ENCODE data around the gene GLDC. TPM values are rescaled to one million over a fixed set of nuclear protein-coding genes. Genes with fewer than 3 reads are reported as not detected.

The GLDC gene
- total and polyA plus RNA-seq, 10 of the 15 experiments (the other 5 are each of a cell fraction or from before 2014, with no cell fraction given), result 33.1 to 165 (median 114) TPM

DNA sequence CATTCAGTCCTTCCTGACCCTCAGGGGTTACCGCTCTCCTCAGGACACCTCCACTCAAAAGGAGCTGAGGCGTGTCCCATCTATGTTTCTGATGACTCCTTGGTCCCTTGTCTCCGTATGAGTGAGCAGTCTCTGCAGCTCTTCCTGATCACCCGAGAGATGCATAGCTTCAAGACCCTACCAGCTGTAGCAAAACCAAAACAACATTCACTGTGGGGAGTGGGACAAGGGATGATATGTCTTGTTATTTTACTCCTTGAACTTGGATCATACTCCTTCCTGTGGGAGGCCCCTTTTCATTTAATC is 14.4 kb downstream of the GLDC start (continued):
- TF ChIP-seq, protein P1, sequence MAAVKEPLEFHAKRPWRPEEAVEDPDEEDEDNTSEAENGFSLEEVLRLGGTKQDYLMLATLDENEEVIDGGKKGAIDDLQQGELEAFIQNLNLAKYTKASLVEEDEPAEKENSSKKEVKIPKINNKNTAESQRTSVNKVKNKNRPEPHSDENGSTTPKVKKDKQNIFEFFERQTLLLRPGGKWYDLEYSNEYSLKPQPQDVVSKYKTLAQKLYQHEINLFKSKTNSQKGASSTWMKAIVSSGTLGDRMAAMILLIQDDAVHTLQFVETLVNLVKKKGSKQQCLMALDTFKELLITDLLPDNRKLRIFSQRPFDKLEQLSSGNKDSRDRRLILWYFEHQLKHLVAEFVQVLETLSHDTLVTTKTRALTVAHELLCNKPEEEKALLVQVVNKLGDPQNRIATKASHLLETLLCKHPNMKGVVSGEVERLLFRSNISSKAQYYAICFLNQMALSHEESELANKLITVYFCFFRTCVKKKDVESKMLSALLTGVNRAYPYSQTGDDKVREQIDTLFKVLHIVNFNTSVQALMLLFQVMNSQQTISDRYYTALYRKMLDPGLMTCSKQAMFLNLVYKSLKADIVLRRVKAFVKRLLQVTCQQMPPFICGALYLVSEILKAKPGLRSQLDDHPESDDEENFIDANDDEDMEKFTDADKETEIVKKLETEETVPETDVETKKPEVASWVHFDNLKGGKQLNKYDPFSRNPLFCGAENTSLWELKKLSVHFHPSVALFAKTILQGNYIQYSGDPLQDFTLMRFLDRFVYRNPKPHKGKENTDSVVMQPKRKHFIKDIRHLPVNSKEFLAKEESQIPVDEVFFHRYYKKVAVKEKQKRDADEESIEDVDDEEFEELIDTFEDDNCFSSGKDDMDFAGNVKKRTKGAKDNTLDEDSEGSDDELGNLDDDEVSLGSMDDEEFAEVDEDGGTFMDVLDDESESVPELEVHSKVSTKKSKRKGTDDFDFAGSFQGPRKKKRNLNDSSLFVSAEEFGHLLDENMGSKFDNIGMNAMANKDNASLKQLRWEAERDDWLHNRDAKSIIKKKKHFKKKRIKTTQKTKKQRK (IDR thresholded peaks at IDR 0.05; ENCODE audit: low read depth, low read length), result no peak
- no peak for TF ChIP-seq PKNOX1 (IDR thresholded peaks at IDR 0.05)
- 0 out of 2 replicates have a peak, but pooled peaks have one; percentile 5 for TF ChIP-seq RAD51 (IDR thresholded peaks at IDR 0.05)
- TF ChIP-seq MYC (IDR thresholded peaks at IDR 0.05; ENCODE audit: insufficient read depth, insufficient read length, insufficient replicate concordance, low read length, severe bottlenecking), result no peak

DNA sequence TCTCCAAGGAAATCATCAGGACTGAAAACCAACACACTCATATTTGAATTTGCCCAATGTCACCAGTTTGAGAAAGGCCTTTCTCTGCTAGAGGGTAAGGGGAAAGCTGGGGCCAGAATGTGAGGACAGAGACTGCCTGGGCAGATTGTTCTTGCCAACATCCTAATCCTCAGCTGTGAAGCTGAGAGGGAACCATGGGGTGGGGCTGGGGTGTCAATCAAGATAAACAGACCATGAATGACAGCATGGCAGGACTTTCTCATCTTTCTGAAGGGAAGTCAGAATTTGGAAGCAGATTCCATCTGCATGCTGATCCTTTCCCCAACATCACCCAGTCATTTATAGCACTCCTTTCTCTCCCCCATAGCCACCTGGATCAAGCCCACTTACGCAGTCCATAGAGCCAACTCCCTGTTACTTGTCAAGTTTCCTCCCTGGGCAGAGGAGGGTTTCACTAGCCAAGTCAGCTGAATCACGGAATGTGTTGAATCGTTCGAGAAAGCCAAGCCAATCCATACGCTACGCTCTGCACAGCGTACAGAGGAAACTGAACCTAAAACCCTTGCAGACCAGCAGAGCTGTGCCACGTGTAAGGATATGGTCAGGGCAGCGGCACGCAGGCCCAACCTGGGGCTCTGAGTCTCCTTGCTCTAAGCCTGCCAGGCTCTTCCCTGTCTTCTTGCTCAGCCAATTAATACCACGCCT is 14.9 kb downstream of the GLDC start:
- SMC1A ChIA-PET (ENCODE audit: uncharacterized antibody, unreplicated experiment), result interaction anchor here (0.6 to 3.4 kb wide), 9 partner anchors 10 to 711 kb away, joined by 3 to 37 read pairs (median 5); partner anchors contain the start of gene GLDC
- Histone ChIP-seq H3K9ac (ENCODE audit: control insufficient read depth, insufficient read depth, low read length) (peak overlapping the region; percentile 59), H3K4me2 (ENCODE audit: control insufficient read depth, insufficient read depth) (peak overlapping the region; percentile 11), H4K20me1 (ENCODE audit: control insufficient read depth, insufficient read depth) (no peaks in the 10 kb centered on the region), H2AFZ (ENCODE audit: control insufficient read depth, low read depth, low read length) (peak overlapping the region; percentile 16), H3K9me3 (replicated peaks; ENCODE audit: control insufficient read depth, insufficient read depth, low read length) (no peaks in the 10 kb centered on the region), H3K4me1 (ENCODE audit: control insufficient read depth, insufficient read depth, low read length) (peaks cover 28% of the 10 kb centered on the region), H3K36me3 (ENCODE audit: control insufficient read depth in 2 of 2, insufficient read depth in 2 of 2, low read length in 1 of 2) (peaks cover 0 to 4% of the 10 kb centered on the region in 2 experiments; a peak in 2 of 4 replicates), H3K79me2 (ENCODE audit: control insufficient read depth, insufficient read depth, low read length) (peaks cover 14% of the 10 kb centered on the region), H3K4me3 (peak overlapping the region; percentile 39; the same call in 1 of the 2 replicates), H3K27ac (ENCODE audit: control insufficient read depth, insufficient read depth) (peak overlapping the region; percentile 79), H3K27me3 (replicated peaks in 1 of 2; ENCODE audit: control insufficient read depth in 2 of 2, insufficient read depth in 2 of 2, low read length in 1 of 2) (no peaks in the 10 kb centered on the region)
- intact Hi-C loops (cut with micrococcal nuclease; ENCODE audit: unreplicated experiment) (no loop called here), in situ Hi-C loops (cut with MboI) (no loop called here)
- RAD21 ChIA-PET (ENCODE audit: unreplicated experiment), result interaction anchor here (0.6 to 8.2 kb wide), 8 partner anchors 9 to 51 kb away, joined by 3 to 59 read pairs (median 4); no protein-coding TSS in a partner anchor
- CTCF ChIA-PET, result interaction anchor here (1.3 to 4.0 kb wide), 2 partner anchors 11 to 19 kb away, joined by 4 to 19 read pairs; no protein-coding TSS in a partner anchor
- POLR2A ChIA-PET, result interaction anchor here (0.6 to 3.2 kb wide), 8 partner anchors 10 to 92 kb away, joined by 3 to 18 read pairs (median 3); partner anchors contain the start of gene GLDC
- 50% methylated on average over 11 of the region's 11 CpGs for WGBS (ENCODE audit: insufficient coverage, insufficient replicate concordance, low lambda C conversion rate, missing lambda C conversion rate)
- BruUV-seq (replicated peaks), result TSS peak; percentile 37
- DNase-seq (ENCODE audit: low read depth, low spot score) (peak; percentile 61), ATAC-seq (peak; percentile 78), FAIRE-seq (peak; percentile 27)
- 0 out of 3 replicates have a peak, but pooled peaks have one; percentile 42 for TF ChIP-seq POU2F2 (IDR thresholded peaks at IDR 0.05; ENCODE audit: borderline replicate concordance, low read depth, low read length)
- no peak for TF ChIP-seq PML (IDR thresholded peaks at IDR 0.05; ENCODE audit: low read length)
- TF ChIP-seq RAD51 (IDR thresholded peaks at IDR 0.05), result peak; percentile 23; the same call in 1 of the 2 replicates
- TF ChIP-seq STAT3 (IDR thresholded peaks at IDR 0.05; ENCODE audit: low read depth, low read length), result no peak
- no peak for TF ChIP-seq MYB (IDR thresholded peaks at IDR 0.05; ENCODE audit: borderline replicate concordance, low read depth, low read length)
- TF ChIP-seq KDM1A (IDR thresholded peaks at IDR 0.05; ENCODE audit: borderline replicate concordance), result no peak
- peak; percentile 65; the same call in 1 of the 2 replicates for TF ChIP-seq NBN (IDR thresholded peaks at IDR 0.05)
- TF ChIP-seq, protein P2, sequence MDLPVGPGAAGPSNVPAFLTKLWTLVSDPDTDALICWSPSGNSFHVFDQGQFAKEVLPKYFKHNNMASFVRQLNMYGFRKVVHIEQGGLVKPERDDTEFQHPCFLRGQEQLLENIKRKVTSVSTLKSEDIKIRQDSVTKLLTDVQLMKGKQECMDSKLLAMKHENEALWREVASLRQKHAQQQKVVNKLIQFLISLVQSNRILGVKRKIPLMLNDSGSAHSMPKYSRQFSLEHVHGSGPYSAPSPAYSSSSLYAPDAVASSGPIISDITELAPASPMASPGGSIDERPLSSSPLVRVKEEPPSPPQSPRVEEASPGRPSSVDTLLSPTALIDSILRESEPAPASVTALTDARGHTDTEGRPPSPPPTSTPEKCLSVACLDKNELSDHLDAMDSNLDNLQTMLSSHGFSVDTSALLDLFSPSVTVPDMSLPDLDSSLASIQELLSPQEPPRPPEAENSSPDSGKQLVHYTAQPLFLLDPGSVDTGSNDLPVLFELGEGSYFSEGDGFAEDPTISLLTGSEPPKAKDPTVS (IDR thresholded peaks at IDR 0.05; ENCODE audit: low read depth, low read length), result no peak
- TF ChIP-seq, protein P3, sequence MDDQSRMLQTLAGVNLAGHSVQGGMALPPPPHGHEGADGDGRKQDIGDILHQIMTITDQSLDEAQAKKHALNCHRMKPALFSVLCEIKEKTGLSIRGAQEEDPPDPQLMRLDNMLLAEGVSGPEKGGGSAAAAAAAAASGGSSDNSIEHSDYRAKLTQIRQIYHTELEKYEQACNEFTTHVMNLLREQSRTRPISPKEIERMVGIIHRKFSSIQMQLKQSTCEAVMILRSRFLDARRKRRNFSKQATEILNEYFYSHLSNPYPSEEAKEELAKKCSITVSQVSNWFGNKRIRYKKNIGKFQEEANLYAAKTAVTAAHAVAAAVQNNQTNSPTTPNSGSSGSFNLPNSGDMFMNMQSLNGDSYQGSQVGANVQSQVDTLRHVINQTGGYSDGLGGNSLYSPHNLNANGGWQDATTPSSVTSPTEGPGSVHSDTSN (IDR thresholded peaks at IDR 0.05; ENCODE audit: insufficient replicate concordance, low read depth, low read length), result peak; percentile 88

All from GM12878 (cell line).